HEK293 (cell line): ENCODE data around the gene DPYD.

Source experiments
- CTCF ChIA-PET: fragments of 350-600 bp; formaldehyde crosslinking; extraction: SDS; loops from one replicate; lab custom pipeline; 2021; ENCODE audit warnings: antibody characterized with exemption; lab: Yijun Ruan, JAX
- POLR2A ChIA-PET: fragments of 300-600 bp; formaldehyde crosslinking; extraction: SDS; loops from one replicate; lab custom pipeline; 2020; ENCODE audit warnings: antibody characterized with exemption, inconsistent platforms; lab: Yijun Ruan, JAX
- H3K27ac ChIP-seq: fragments of 200-500 bp; sonication (Bioruptor generic); 2 replicates; pipeline ENCODE4 v1.5.1; 2014; ENCODE audit warnings: low read depth, low read length, control low read depth, inconsistent platforms; ENCODE audit errors: extremely low read depth
- H3K36me3 ChIP-seq, 2 experiments: fragments of 200-500 bp in 1 of 2; sonication (Bioruptor generic) in 1 of 2; 1 replicate in 1 of 2; 2 replicates in 1 of 2; pipeline ENCODE4 v1.5.1; 2014 to 2017; ENCODE audit warnings: inconsistent platforms in 2 of 2, low read length in 2 of 2; ENCODE audit not compliant: control insufficient read depth in 2 of 2, insufficient read depth in 1 of 2
- H3K4me1 ChIP-seq: fragments of 200-500 bp; sonication (Bioruptor generic); 2 replicates; pipeline ENCODE4 v1.5.1; 2014; ENCODE audit warnings: mild to moderate bottlenecking, low read length, inconsistent platforms; ENCODE audit not compliant: control insufficient read depth, insufficient read depth
- H3K4me3 ChIP-seq: 2 replicates; pipeline ENCODE4 v1.5.1; 2011; ENCODE audit warnings: low read depth, mild to moderate bottlenecking, control low read depth, low read length, moderate library complexity
- H3K9me3 ChIP-seq: fragments of 200-500 bp; sonication (Bioruptor generic); 2 replicates; pipeline ENCODE4 v1.5.1; 2014; ENCODE audit warnings: low read depth, low read length, inconsistent platforms; ENCODE audit not compliant: control insufficient read depth, insufficient read depth
- BCL11A ChIP-seq: fragments of 450-650 bp; formaldehyde crosslinking; IDR thresholded peaks from 2 replicates; pipeline ENCODE4 v1.5.1; 2016; ENCODE audit warnings: low read depth, missing biosample characterization, missing genetic modification characterization
- PRDM2 ChIP-seq: fragments of 450-650 bp; formaldehyde crosslinking; IDR thresholded peaks from 2 replicates; pipeline ENCODE4 v1.5.1; 2016; ENCODE audit warnings: missing biosample characterization, missing genetic modification characterization, borderline replicate concordance
- TCF7L2 ChIP-seq: IDR thresholded peaks from 2 replicates; pipeline ENCODE4 v1.6.1; 2011; ENCODE audit warnings: low read depth, mild to moderate bottlenecking, inconsistent platforms, low read length, moderate library complexity, borderline replicate concordance
- ZBTB11 ChIP-seq: fragments of 450-650 bp; formaldehyde crosslinking; conservative IDR thresholded peaks from 2 replicates; pipeline ENCODE4 v1.5.1; 2016; ENCODE audit warnings: low read depth, missing biosample characterization, missing genetic modification characterization
- ZBTB7A ChIP-seq: fragments of 450-650 bp; formaldehyde crosslinking; IDR thresholded peaks from 2 replicates; pipeline ENCODE4 v1.5.1; 2016; ENCODE audit warnings: low read depth, missing biosample characterization, missing genetic modification characterization
- ZNF302 ChIP-seq: fragments of 450-650 bp; formaldehyde crosslinking; IDR thresholded peaks from 2 replicates; pipeline ENCODE4 v1.5.1; 2016; ENCODE audit warnings: missing biosample characterization, missing genetic modification characterization, low read depth
- ZNF391 ChIP-seq: fragments of 450-650 bp; formaldehyde crosslinking; IDR thresholded peaks from 2 replicates; pipeline ENCODE4 v1.5.1; 2016; ENCODE audit warnings: low read depth, missing biosample characterization, missing genetic modification characterization, borderline replicate concordance
- ZNF530 ChIP-seq: fragments of 450-650 bp; formaldehyde crosslinking; IDR thresholded peaks from 2 replicates; pipeline ENCODE4 v1.5.1; 2016; ENCODE audit warnings: low read depth, missing biosample characterization, missing genetic modification characterization
- ZNF596 ChIP-seq: fragments of 450-650 bp; IDR thresholded peaks from 2 replicates; pipeline ENCODE4 v1.5.0; 2018; ENCODE audit warnings: missing biosample characterization, mild to moderate bottlenecking, missing genetic modification characterization, moderate library complexity
- ZNF701 ChIP-seq: fragments of 450-650 bp; formaldehyde crosslinking; IDR thresholded peaks from 2 replicates; pipeline ENCODE4 v1.5.1; 2016; ENCODE audit warnings: missing biosample characterization, missing genetic modification characterization
- ZSCAN18 ChIP-seq: fragments of 450-650 bp; formaldehyde crosslinking; IDR thresholded peaks from 2 replicates; pipeline ENCODE4 v1.5.1; 2016; ENCODE audit warnings: missing biosample characterization, missing genetic modification characterization
- ZXDB ChIP-seq: fragments of 450-650 bp; formaldehyde crosslinking; IDR thresholded peaks from 2 replicates; pipeline ENCODE4 v1.5.1; 2016; ENCODE audit warnings: missing biosample characterization, missing genetic modification characterization

The DPYD gene

GRCh38 chr1:97297611-97298010, 623.2 kb downstream of the DPYD start:
- H3K4me3 ChIP-seq: no peak overlapping the region
- no peak overlapping the region for H3K27ac ChIP-seq
- TF ChIP-seq ZNF391: no peak
- no peak for TF ChIP-seq ZNF302 (tag by site-specific recombination)
- TF ChIP-seq ZBTB11 (tag by site-specific recombination): no peak
- no peaks in the 10 kb centered on the region for H3K9me3 ChIP-seq
- H3K36me3 ChIP-seq: no peaks in the 10 kb centered on the region
- ChIA-PET POLR2A (no interaction called here), CTCF (no interaction called here)
- no peaks in the 10 kb centered on the region for H3K4me1 ChIP-seq

- ChIA-PET POLR2A (no interaction called here), CTCF (interaction anchor here (0.6 kb wide), 1 partner anchor 468 kb away, joined by 3 read pairs; no protein-coding TSS in a partner anchor)
- H3K4me3 ChIP-seq: no peak overlapping the region
- no peaks in the 10 kb centered on the region for H3K36me3 ChIP-seq
- TF ChIP-seq ZNF701 (tag by site-specific recombination): no peak
- no peak for TF ChIP-seq ZSCAN18
- TF ChIP-seq ZNF596: no peak
- no peak for TF ChIP-seq ZNF530 (tag by site-specific recombination)
- TF ChIP-seq ZXDB (tag by site-specific recombination): no peak
- no peak for TF ChIP-seq ZBTB7A
- TF ChIP-seq PRDM2 (tag by site-specific recombination): no peak
- TF ChIP-seq BCL11A: no peak
- TF ChIP-seq TCF7L2: no peak
- no peak overlapping the region for H3K27ac ChIP-seq
- no peaks in the 10 kb centered on the region for H3K4me1 ChIP-seq
- H3K9me3 ChIP-seq: no peaks in the 10 kb centered on the region
These were observed 638.9 kb downstream of the DPYD start for GRCh38 chr1:97281962-97282361.
